Measurements from ENCODE around the gene VRTN. TPM values are rescaled to one million over a fixed set of nuclear protein-coding genes. Genes with fewer than 3 reads are reported as not detected.
"Not testable (repeated sequence)": the region's sequence is repeated elsewhere in the genome, so short reads cannot be mapped to it uniquely, and the experiment has no call there.

Gene VRTN
- polyA plus RNA-seq, 1 experiment, result not detected

DNA sequence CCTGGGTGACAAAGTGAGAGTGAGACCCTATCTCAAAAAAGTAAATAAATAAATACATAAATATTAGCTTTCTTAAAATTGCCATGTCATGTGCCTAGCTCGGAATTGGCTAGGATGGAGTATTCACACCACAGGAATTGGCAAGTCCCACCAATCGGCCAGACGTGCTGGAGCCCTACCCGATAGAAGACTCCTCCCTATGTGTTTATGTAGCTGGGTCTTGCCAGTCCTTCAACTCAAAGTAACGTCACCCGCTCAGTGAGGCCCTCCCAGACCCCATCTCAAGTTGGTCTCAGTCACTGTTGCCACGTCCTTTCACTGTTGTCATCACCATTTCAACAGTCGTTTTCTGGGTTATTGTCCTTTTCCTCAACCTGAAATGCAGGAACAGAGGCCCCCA is 20.2 kb downstream of the VRTN start:
- POLR2A ChIA-PET, result no interaction called here
- Histone ChIP-seq H3K27me3 (ENCODE audit: control insufficient read depth, insufficient read depth, low read length) (peaks cover 10% of the 10 kb centered on the region), H3K36me3 (ENCODE audit: control insufficient read depth, insufficient read depth, low read length) (no peaks in the 10 kb centered on the region), H3K4me3 (ENCODE audit: low read depth, low read length) (no peak overlapping the region)
- TF ChIP-seq CTCF (IDR thresholded peaks at IDR 0.05; ENCODE audit: insufficient read depth, low read depth, low read length), result no peak
- CTCF ChIA-PET, result interaction anchor here (1.6 to 3.3 kb wide), 2 partner anchors 10 to 110 kb away, joined by 3 to 13 read pairs; no protein-coding TSS in a partner anchor
- DNase-seq (ENCODE audit: low read depth), result no peak

DNA sequence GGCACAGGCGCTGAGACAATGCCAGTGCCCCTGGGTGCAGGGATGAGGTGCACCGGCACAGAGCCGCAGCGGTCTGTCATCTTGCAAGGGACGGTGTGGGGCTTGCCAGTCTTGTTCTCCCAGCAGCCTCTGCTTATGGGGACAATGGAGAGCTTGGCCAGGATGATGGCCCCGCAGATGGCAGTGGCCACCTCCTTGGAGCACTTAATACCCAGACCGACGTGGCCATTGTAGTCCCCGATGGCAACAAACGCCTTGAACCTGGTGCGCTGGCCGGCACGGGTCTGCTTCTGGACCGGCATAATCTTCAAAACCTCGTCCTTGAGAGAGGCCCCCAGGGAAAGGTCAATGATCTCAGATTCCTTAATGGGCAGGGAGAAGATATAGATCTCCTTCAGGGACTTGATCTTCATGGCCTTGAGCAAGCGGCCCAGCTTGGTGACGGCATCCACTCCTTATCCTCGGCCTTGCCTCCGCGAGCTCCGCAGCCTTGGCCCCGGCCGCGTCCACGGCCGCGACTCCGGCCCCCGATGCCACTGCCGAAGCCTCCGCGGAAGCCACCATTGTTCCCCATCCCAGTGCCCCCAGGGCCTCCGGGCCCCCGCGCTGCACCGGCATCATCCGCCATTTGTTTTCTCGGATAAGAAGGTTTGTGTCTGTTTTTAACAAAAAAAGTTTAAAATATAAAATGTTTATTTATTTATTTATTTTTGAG is 29.9 kb downstream of the VRTN start:
- H3K36me3 ChIP-seq (ENCODE audit: control insufficient read depth, insufficient read depth, low read length), result no peaks in the 10 kb centered on the region
- no peak for DNase-seq (ENCODE audit: low read depth)
- ChIA-PET CTCF (no interaction called here), POLR2A (no interaction called here)
- H3K4me3 ChIP-seq (ENCODE audit: low read depth, low read length), result no peak overlapping the region
- no peak for TF ChIP-seq CTCF (IDR thresholded peaks at IDR 0.05; ENCODE audit: insufficient read depth, low read depth, low read length)
- 0 out of 2 replicates have a peak, but pooled peaks cover 1% of the 10 kb centered on the region for H3K27me3 ChIP-seq (ENCODE audit: control insufficient read depth, insufficient read depth, low read length)

- Histone ChIP-seq H3K36me3 (ENCODE audit: control insufficient read depth, insufficient read depth, low read length) (no peaks in the 10 kb centered on the region), H3K4me3 (ENCODE audit: low read depth, low read length) (no peak overlapping the region), H3K27me3 (ENCODE audit: control insufficient read depth, insufficient read depth, low read length) (0 out of 2 replicates have a peak, but pooled peaks cover 1% of the 10 kb centered on the region)
- CTCF ChIA-PET, result no interaction called here
- TF ChIP-seq CTCF (IDR thresholded peaks at IDR 0.05; ENCODE audit: insufficient read depth, low read depth, low read length), result no peak
- POLR2A ChIA-PET, result no interaction called here
- DNase-seq (ENCODE audit: low read depth), result no peak
These were observed 31.9 kb downstream of the VRTN start for GRCh38 chr14:74380172-74380571.

DNA sequence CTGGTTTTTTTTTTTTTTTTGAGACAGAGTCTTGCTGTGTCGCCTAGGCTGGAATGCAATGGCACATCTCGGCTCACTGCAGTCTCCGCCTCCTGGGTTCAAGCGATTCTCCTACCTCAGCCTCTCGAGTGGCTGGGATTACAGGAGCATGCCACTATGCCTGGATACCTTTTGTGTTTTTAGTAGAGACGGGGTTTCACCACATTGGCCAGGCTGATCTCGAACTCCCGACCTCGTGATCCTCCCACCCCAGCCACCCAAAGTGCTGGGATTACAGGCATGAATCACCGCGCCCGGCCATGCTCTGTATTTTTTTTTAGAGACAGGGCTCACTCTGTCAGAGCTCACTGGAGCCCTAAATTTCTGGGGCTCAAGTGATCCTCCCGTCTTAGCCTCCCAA is 32.6 kb downstream of the VRTN start:
- TF ChIP-seq CTCF (IDR thresholded peaks at IDR 0.05; ENCODE audit: insufficient read depth, low read depth, low read length), result no peak
- POLR2A ChIA-PET, result no interaction called here
- H3K27me3 ChIP-seq (ENCODE audit: control insufficient read depth, insufficient read depth, low read length), result 0 out of 2 replicates have a peak, but pooled peaks cover 1% of the 10 kb centered on the region
- DNase-seq (ENCODE audit: low read depth), result no peak
- H3K4me3 ChIP-seq (ENCODE audit: low read depth, low read length), result no peak overlapping the region
- CTCF ChIA-PET, result no interaction called here
- H3K36me3 ChIP-seq (ENCODE audit: control insufficient read depth, insufficient read depth, low read length), result no peaks in the 10 kb centered on the region

DNA sequence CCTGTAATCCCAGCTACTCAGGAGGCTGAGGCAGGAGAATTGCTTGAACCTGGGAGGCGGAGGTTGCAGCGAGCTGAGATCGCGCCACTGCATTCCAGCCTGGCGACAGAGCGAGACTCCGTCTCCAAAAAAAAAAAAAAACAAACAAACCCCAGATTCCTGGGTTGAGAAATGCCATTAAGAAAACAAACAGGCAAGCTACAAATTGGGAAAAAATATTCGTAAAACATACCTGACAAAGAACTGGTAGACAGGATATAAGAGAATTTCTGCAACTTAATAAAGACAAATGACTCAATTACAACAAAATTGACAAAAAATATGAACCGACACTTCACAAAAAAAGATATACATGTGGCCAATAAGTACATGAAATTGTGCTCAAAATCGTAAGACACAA is 33.3 kb downstream of the VRTN start:
- H3K27me3 ChIP-seq (ENCODE audit: control insufficient read depth, insufficient read depth, low read length); DNase-seq (ENCODE audit: low read depth); CTCF ChIA-PET; H3K36me3 ChIP-seq (ENCODE audit: control insufficient read depth, insufficient read depth, low read length); POLR2A ChIA-PET; H3K4me3 ChIP-seq (ENCODE audit: low read depth, low read length): not testable (repeated sequence)

- TF ChIP-seq CTCF (IDR thresholded peaks at IDR 0.05; ENCODE audit: insufficient read depth, low read depth, low read length), result no peak
- H3K4me3 ChIP-seq (ENCODE audit: low read depth, low read length), result no peak overlapping the region
- no peaks in the 10 kb centered on the region for H3K36me3 ChIP-seq (ENCODE audit: control insufficient read depth, insufficient read depth, low read length)
- peaks cover 3% of the 10 kb centered on the region; the same call in 1 of the 2 replicates for H3K27me3 ChIP-seq (ENCODE audit: control insufficient read depth, insufficient read depth, low read length)
- ChIA-PET POLR2A (no interaction called here), CTCF (no interaction called here)
- no peak for DNase-seq (ENCODE audit: low read depth)
These were observed 34.0 kb downstream of the VRTN start for GRCh38 chr14:74382231-74382630.
